IMR-90 (cell line): ENCODE measurements around the gene GBF1. TPM values are rescaled to one million over a fixed set of nuclear protein-coding genes. Genes with fewer than 3 reads are reported as not detected.

Source experiments
- ATAC-seq: fragments of 200-7000 bp; cut with Tn5 transposase; 2 replicates; pipeline ENCODE4 v1.9.1; 2020; ENCODE audit warnings: low read depth, mild to moderate bottlenecking, moderate library complexity
- BruUV-seq: library from RNA; stranded (reverse); fragments of 400-500 nt; replicated peaks from 2 replicates; lab custom pipeline; 2021; lab: Mats Ljungman, UMichigan
- CTCF ChIA-PET: fragments of 300-600 bp; formaldehyde crosslinking; extraction: SDS; loops from one replicate; lab custom pipeline; 2021; ENCODE audit warnings: antibody characterized with exemption; lab: Yijun Ruan, JAX
- POLR2A ChIA-PET: fragments of 300-600 bp; sonication (Branson Sonifier 250); formaldehyde crosslinking; loops from one replicate; lab custom pipeline; 2022; ENCODE audit warnings: antibody characterized with exemption; ENCODE audit not compliant: unreplicated experiment; lab: Charles Lee
- DNase-seq: peaks from one replicate; pipeline ENCODE4 v3.0.0; 2013
- H2AFZ ChIP-seq: replicated peaks from 2 replicates; pipeline ENCODE3; 2013; ENCODE audit warnings: low read length, mild to moderate bottlenecking; ENCODE audit not compliant: poor library complexity
- H2AK5ac ChIP-seq: 2 replicates; pipeline ENCODE4 v1.6.1; 2013; ENCODE audit warnings: low read depth, low read length, inconsistent platforms
- H2AK9ac ChIP-seq: replicated peaks from 2 replicates; pipeline ENCODE3; 2013; ENCODE audit warnings: mild to moderate bottlenecking, low read depth, low read length, moderate library complexity; ENCODE audit not compliant: poor library complexity
- H2BK120ac ChIP-seq: 2 replicates; pipeline ENCODE4 v1.6.1; 2013; ENCODE audit warnings: low read depth, low read length, inconsistent platforms
- H2BK15ac ChIP-seq: 3 replicates; pipeline ENCODE4 v1.6.1; 2013; ENCODE audit warnings: low read depth, low read length, inconsistent platforms
- H2BK20ac ChIP-seq: 2 replicates; pipeline ENCODE4 v1.6.1; 2013; ENCODE audit warnings: low read depth, mild to moderate bottlenecking, inconsistent platforms, low read length, moderate library complexity
- H2BK5ac ChIP-seq: 2 replicates; pipeline ENCODE4 v1.6.1; 2013; ENCODE audit warnings: mild to moderate bottlenecking, low read depth, low read length, inconsistent platforms; ENCODE audit not compliant: poor library complexity, severe bottlenecking
- H3K14ac ChIP-seq: replicated peaks from 2 replicates; pipeline ENCODE4 v1.6.1; 2013; ENCODE audit warnings: low read depth, low read length, inconsistent platforms
- H3K18ac ChIP-seq: 2 replicates; pipeline ENCODE4 v1.6.1; 2013; ENCODE audit warnings: low read depth, low read length, control low read depth
- H3K23ac ChIP-seq: 2 replicates; pipeline ENCODE4 v1.6.1; 2013; ENCODE audit warnings: low read depth, low read length, inconsistent platforms
- H3K27ac ChIP-seq: 2 replicates; pipeline ENCODE4 v1.5.1; 2013; ENCODE audit warnings: mild to moderate bottlenecking, control low read depth, low read length; ENCODE audit not compliant: insufficient read depth
- H3K27me3 ChIP-seq: 2 replicates; pipeline ENCODE4 v1.6.1; 2013; ENCODE audit warnings: low read length; ENCODE audit not compliant: control insufficient read depth, insufficient read depth
- H3K36me3 ChIP-seq: 2 replicates; pipeline ENCODE4 v1.6.1; 2013; ENCODE audit warnings: low read length, mixed read lengths; ENCODE audit not compliant: control insufficient read depth, insufficient read depth
- H3K4ac ChIP-seq: 2 replicates; pipeline ENCODE4 v1.6.1; 2013; ENCODE audit warnings: low read depth, low read length, inconsistent platforms
- H3K4me1 ChIP-seq: 2 replicates; pipeline ENCODE4 v1.6.1; 2013; ENCODE audit warnings: low read length, mixed read lengths; ENCODE audit not compliant: control insufficient read depth, insufficient read depth
- H3K4me2 ChIP-seq: 2 replicates; pipeline ENCODE4 v1.6.1; 2013; ENCODE audit warnings: low read depth, mild to moderate bottlenecking, control low read depth, low read length, moderate library complexity
- H3K4me3 ChIP-seq: 2 replicates; pipeline ENCODE4 v1.5.1; 2013; ENCODE audit warnings: low read depth, mild to moderate bottlenecking, control low read depth, low read length, moderate library complexity; ENCODE audit not compliant: insufficient read depth
- H3K56ac ChIP-seq: 2 replicates; pipeline ENCODE4 v1.6.1; 2013; ENCODE audit warnings: low read length, inconsistent platforms; ENCODE audit not compliant: insufficient read depth; ENCODE audit errors: extremely low read depth
- H3K79me1 ChIP-seq, 2 experiments: 2 replicates each; pipeline ENCODE4 v1.6.1; 2013; ENCODE audit warnings: low read length in 2 of 2, inconsistent platforms in 1 of 2, low read depth in 1 of 2
- H3K9ac ChIP-seq: 2 replicates; pipeline ENCODE4 v1.6.1; 2013; ENCODE audit warnings: low read depth, low read length, control low read depth
- H3K9me1 ChIP-seq: 2 replicates; pipeline ENCODE4 v1.6.1; 2013; ENCODE audit warnings: low read length, inconsistent platforms; ENCODE audit not compliant: insufficient read depth
- H3K9me3 ChIP-seq: 2 replicates; pipeline ENCODE4 v1.6.1; 2013; ENCODE audit warnings: low read length; ENCODE audit not compliant: control insufficient read depth, insufficient read depth
- H4K20me1 ChIP-seq: 2 replicates; pipeline ENCODE4 v1.6.1; 2013; ENCODE audit warnings: low read length, inconsistent platforms; ENCODE audit not compliant: insufficient read depth
- H4K5ac ChIP-seq: 2 replicates; pipeline ENCODE4 v1.6.1; 2013; ENCODE audit warnings: mild to moderate bottlenecking, low read depth, low read length, control low read depth
- H4K8ac ChIP-seq, 2 experiments: 2 replicates each; pipeline ENCODE4 v1.6.1; 2013; ENCODE audit warnings: low read depth in 2 of 2, low read length in 2 of 2, control low read depth in 1 of 2, inconsistent platforms in 1 of 2
- H4K91ac ChIP-seq: 2 replicates; pipeline ENCODE4 v1.6.1; 2013; ENCODE audit warnings: low read depth, low read length, inconsistent platforms; ENCODE audit not compliant: insufficient read depth
- CTCF ChIP-seq: conservative IDR thresholded peaks from 2 replicates; pipeline ENCODE4 v1.5.1; 2012; ENCODE audit warnings: mild to moderate bottlenecking, low read depth, low read length, improper control_type of control experiment
- FOS ChIP-seq: fragments of 150-350 bp; IDR thresholded peaks from 2 replicates; pipeline ENCODE4 v1.6.1; 2016; ENCODE audit warnings: low read depth, low read length
- MAFK ChIP-seq: IDR thresholded peaks from 2 replicates; pipeline ENCODE4 v1.6.1; 2012; ENCODE audit warnings: low read depth, low read length, improper control_type of control experiment
- RAD21 ChIP-seq: IDR thresholded peaks from 2 replicates; pipeline ENCODE4 v1.6.1; 2012; ENCODE audit warnings: low read length, improper control_type of control experiment
- SMC3 ChIP-seq: fragments of 150-350 bp; IDR thresholded peaks from 2 replicates; pipeline ENCODE4 v1.6.1; 2016; ENCODE audit warnings: low read depth, mild to moderate bottlenecking, antibody characterized with exemption, low read length, moderate library complexity
- WGBS, 2 experiments: methylation state at CpG; one replicate each; pipeline versions ENCODE4 v1.1.5 to v1.1.7; 2013; ENCODE audit warnings: missing lambda C conversion rate in 2 of 2; ENCODE audit not compliant: insufficient read length in 1 of 2; ENCODE audit errors: extremely low coverage in 2 of 2; 5-methylcytosine and 5-hydroxymethylcytosine counted together
- dilution Hi-C: fragments of 300-500 bp; cut with HindIII; formaldehyde crosslinking; loops from one replicate; pipeline ENCODE4 v1.14.3; 2018; ENCODE audit warnings: low sequenced_read_pairs; ENCODE audit not compliant: unreplicated experiment
- in situ Hi-C: fragments of 300-500 bp; cut with MboI; formaldehyde crosslinking; loops from 3 replicates; pipeline ENCODE4 v1.14.3; 2019; ENCODE audit warnings: low sequenced_read_pairs, inconsistent platforms, mixed read lengths
- intact Hi-C: fragments of 100-400 bp; cut with micrococcal nuclease; formaldehyde crosslinking; loops from 2 replicates; pipeline ENCODE4 v1.10.0; 2022
- polyA plus RNA-seq, 3 experiments: library from polyadenylated mRNA; depleted of rRNA; stranded (reverse); fragments of >200 nt; gene quantifications; 2 replicates each; pipeline ENCODE4 v1.2.3, GENCODE V29; 2012; ENCODE audit warnings: low replicate concordance in 1 of 3
- total RNA-seq: library from RNA; depleted of rRNA; stranded (reverse); fragments of >200 nt; gene quantifications from 2 replicates; pipeline ENCODE4 v1.2.3, GENCODE V29; 2012

The GBF1 gene
- total and polyA plus RNA-seq, 2 of the 4 experiments (the other 2 are of a cell fraction) = 38.7 to 40.1 TPM

DNA sequence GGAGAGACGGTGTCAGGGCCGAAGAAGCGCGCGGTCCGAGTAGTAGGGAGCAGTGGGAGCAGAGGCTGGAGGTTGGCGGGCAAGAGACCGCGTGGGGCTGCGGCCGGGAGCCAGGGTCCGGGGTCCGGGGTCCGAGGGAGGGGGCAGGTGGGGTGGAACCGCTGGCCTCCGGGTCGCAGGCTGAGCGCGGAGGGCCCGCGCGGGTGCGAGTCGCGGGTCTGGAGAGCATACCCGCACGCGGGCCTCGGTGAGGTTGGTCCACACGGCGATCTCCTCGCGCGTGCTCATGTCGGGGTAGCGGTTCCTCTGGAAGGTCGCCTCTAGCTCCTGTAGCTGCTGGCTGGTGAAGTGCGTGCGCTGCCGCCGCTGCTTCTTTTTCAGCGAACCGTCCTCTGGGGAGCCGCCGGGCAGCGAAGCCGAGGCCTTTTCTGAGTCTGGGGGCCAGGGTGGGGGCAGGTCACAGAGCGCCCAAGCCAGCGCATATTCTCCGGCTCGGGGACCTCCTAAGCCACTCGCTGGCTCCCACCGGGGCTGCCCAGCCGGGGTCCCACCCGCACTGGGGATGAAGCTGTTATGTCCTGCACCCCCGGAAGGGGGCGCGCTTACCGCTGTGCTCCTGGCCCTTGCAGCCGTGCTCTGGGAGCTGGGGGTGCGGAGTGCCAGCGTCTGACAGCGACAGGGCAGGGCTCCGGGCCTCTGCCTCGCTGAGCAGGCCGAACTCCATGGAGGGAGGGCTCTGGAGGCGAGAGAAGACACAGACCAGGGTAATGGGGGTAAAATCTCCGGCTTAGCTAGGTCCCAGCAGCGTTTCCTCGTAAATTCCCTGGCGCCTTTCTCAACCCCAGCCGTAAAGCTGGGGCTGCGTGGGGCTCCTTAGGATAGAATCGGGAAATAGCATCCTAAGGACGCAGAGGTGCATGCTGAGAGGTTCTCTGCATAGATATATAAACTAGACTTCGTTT is 13.7 kb upstream of the GBF1 start:
- Histone ChIP-seq H3K23ac (no peak overlapping the region), H2AK5ac (no peak overlapping the region), H2BK120ac (no peak overlapping the region), H3K4me3 (no peak overlapping the region; the same call in 1 of the 2 replicates), H3K79me1 (no peaks in the 10 kb centered on the region), H3K27me3 (peaks cover 44% of the 10 kb centered on the region; the same call in 1 of the 2 replicates), H3K27ac (no peak overlapping the region), H2AFZ (peak overlapping the region; percentile 88), H4K5ac (no peak overlapping the region), H3K14ac (no peak overlapping the region), H3K36me3 (no peaks in the 10 kb centered on the region), H4K20me1 (peaks cover 10% of the 10 kb centered on the region), H2BK20ac (no peak overlapping the region), H3K9me3 (no peaks in the 10 kb centered on the region), H2BK15ac (no peak overlapping the region), H3K56ac (no peak overlapping the region), H3K9me1 (0 out of 2 replicates have a peak, but pooled peaks cover 7% of the 10 kb centered on the region), H4K8ac (no peak overlapping the region), H3K4ac (no peak overlapping the region), H2BK5ac (no peak overlapping the region), H3K9ac (no peak overlapping the region), H4K91ac (no peak overlapping the region), H3K4me2 (peak overlapping the region; percentile 42; the same call in 1 of the 2 replicates), H3K4me1 (peaks cover 4% of the 10 kb centered on the region), H3K18ac (no peak overlapping the region), H2AK9ac (no peak overlapping the region)
- ChIA-PET POLR2A (no interaction called here), CTCF (interaction anchor here (0.5 to 4.5 kb wide), 9 partner anchors 10 to 124 kb away, joined by 3 to 59 read pairs (median 4); partner anchors contain the start of gene PITX3)
- in situ Hi-C loops (no loop called here), dilution Hi-C loops (no loop called here), intact Hi-C loops (loop anchor here (1.0 to 2.0 kb wide), 3 partner anchors 63 to 248 kb away; no protein-coding TSS in a partner anchor)
- 22% methylated on average over 30 of the region's 76 CpGs; no CpG with 5 or more reads in 1 of the 2 experiments for WGBS, 2 experiments
- ATAC-seq = 0 out of 2 replicates have a peak, but pooled peaks have one; percentile 18
- BruUV-seq = no TSS peak
- TF ChIP-seq MAFK = no peak
- peak; percentile 62 for TF ChIP-seq CTCF
- TF ChIP-seq RAD21 = peak; percentile 61
- TF ChIP-seq SMC3 = peak; percentile 55
- no peak for TF ChIP-seq FOS
- no peak for DNase-seq
